Hepatocyte (in vitro differentiated cells): Measurements from ENCODE around the gene BIRC7.

Experiments
- CTCF ChIP-seq: fragments of 200-600 bp; sonication (generic); IDR thresholded peaks from 2 replicates; pipeline ENCODE4 v1.5.1; 2016; ENCODE audit warnings: antibody characterized with exemption, mild to moderate bottlenecking; ENCODE audit not compliant: poor library complexity
- EZH2 ChIP-seq: fragments of 200-600 bp; sonication (generic); IDR thresholded peaks from 2 replicates; pipeline ENCODE4 v1.6.1; 2016; ENCODE audit warnings: antibody characterized with exemption, mild to moderate bottlenecking, borderline replicate concordance
- EZH2phosphoT487 ChIP-seq: fragments of 200-600 bp; sonication (generic); IDR thresholded peaks from one replicate; pipeline ENCODE4 v1.6.1; 2018; ENCODE audit warnings: antibody characterized with exemption, mild to moderate bottlenecking, low read depth, moderate library complexity; ENCODE audit not compliant: unreplicated experiment, severe bottlenecking

DNA sequence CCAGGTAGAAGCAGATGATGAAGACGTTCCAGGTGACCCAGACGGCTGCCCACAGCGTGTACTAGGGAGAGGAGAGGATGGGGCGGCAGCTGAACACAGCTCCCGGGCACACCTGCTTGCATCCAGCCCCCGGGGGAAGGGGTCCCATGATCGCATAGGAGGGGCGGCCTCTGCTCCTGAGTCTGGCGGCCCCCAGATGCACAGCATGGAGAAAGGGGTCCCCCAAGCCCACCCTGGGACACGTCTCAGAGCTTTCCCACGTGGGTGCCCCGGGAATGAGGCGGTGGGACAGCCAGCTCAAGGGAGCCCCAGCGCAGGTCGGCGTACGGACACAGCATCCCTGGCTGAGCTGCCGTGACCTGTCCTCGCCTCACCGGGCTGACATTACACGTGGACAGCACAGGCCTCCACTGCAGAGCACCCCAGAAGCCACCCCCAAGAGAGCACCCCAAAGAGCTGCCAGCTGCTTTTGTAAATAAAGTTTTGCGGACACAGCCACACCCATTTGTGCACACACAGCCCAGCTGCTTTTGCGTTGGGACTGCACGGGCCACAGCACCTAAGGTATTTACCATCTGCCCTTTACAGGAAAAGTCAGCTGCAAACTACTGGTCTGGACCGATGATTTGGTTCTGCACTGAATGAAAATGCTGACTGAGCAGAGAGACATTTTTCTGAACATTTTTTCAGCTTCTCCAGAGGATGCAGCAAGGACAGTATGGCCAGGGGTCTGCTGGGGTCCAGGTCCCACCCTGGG, 13.3 kb downstream of the BIRC7 start:
- TF ChIP-seq EZH2 (no peak), CTCF (no peak), EZH2phosphoT487 (no peak)
